Activated T-cell treated with anti-CD3 and anti-CD28 coated beads for 48 hours (primary cell): ENCODE data around the gene RFTN1.

ENCODE experiments used
- DNase-seq: peaks from one replicate; pipeline ENCODE4 v3.0.0-alpha.2; 2020; ENCODE audit warnings: low read depth

The RFTN1 gene

GRCh38 chr3:16272588-16272987 is 240.9 kb downstream of the RFTN1 start:
- no peak for DNase-seq

GRCh38 chr3:16270855-16271254 is 242.6 kb downstream of the RFTN1 start:
- DNase-seq = no peak

- DNase-seq = no peak
These were observed 246.8 kb downstream of the RFTN1 start for GRCh38 chr3:16266714-16267113.
